H1 (cell line): ENCODE results near the gene NOG. TPM values are rescaled to one million over a fixed set of nuclear protein-coding genes. Genes with fewer than 3 reads are reported as not detected.

ENCODE experiments used
- CTCF ChIA-PET: fragments of 300-600 bp; sonication (Branson Sonifier 250); formaldehyde crosslinking; loops from one replicate; lab custom pipeline; 2021; ENCODE audit not compliant: partially characterized antibody; lab: Charles Lee
- POLR2A ChIA-PET: fragments of 300-600 bp; sonication (Branson Sonifier 250); formaldehyde crosslinking; loops from one replicate; lab custom pipeline; 2021; ENCODE audit warnings: inconsistent platforms; ENCODE audit not compliant: partially characterized antibody; lab: Charles Lee
- DNase-seq, 2 experiments: peaks; one replicate each; pipeline versions ENCODE4 v3.0.0 to v3.0.0-alpha.2; 2010 to 2022; ENCODE audit warnings: low spot score in 2 of 2, low read depth in 1 of 2, mixed read lengths in 1 of 2
- FAIRE-seq: peaks from 2 replicates; lab custom pipeline; 2011; peaks lifted over from hg19 to GRCh38; lab: Jason Lieb, UNC
- H2AFZ ChIP-seq: 2 replicates; pipeline ENCODE4 v1.8.1; 2012; ENCODE audit warnings: low read length, inconsistent platforms
- H2AK5ac ChIP-seq: 2 replicates; pipeline ENCODE4 v1.6.1; 2013; ENCODE audit warnings: low read depth, low read length
- H2BK120ac ChIP-seq: replicated peaks from 2 replicates; pipeline ENCODE3; 2013; ENCODE audit warnings: low read depth, low read length, inconsistent platforms
- H2BK12ac ChIP-seq: 2 replicates; pipeline ENCODE4 v1.6.1; 2013; ENCODE audit warnings: low read depth, low read length
- H2BK15ac ChIP-seq: 2 replicates; pipeline ENCODE4 v1.6.1; 2013; ENCODE audit warnings: low read length
- H2BK20ac ChIP-seq: 2 replicates; pipeline ENCODE4 v1.6.1; 2013; ENCODE audit warnings: low read length
- H2BK5ac ChIP-seq: 2 replicates; pipeline ENCODE4 v1.6.1; 2013; ENCODE audit warnings: low read depth, low read length
- H3K14ac ChIP-seq: 2 replicates; pipeline ENCODE4 v1.6.1; 2013; ENCODE audit warnings: inconsistent platforms; ENCODE audit not compliant: insufficient read length
- H3K18ac ChIP-seq: 2 replicates; pipeline ENCODE4 v1.6.1; 2013; ENCODE audit warnings: low read length; ENCODE audit errors: extremely low read depth
- H3K23ac ChIP-seq: 2 replicates; pipeline ENCODE4 v1.6.1; 2013; ENCODE audit warnings: inconsistent platforms; ENCODE audit not compliant: insufficient read length
- H3K23me2 ChIP-seq: 2 replicates; pipeline ENCODE4 v1.6.1; 2013; ENCODE audit warnings: low read depth, low read length
- H3K27ac ChIP-seq: 2 replicates; pipeline ENCODE4 v1.6.1; 2011; ENCODE audit warnings: low read depth, low read length, inconsistent platforms
- H3K27me3 ChIP-seq, 4 experiments: replicated peaks in 1 of 4; 1 replicate in 1 of 4; 2 replicates in 3 of 4; pipeline versions ENCODE4 v1.6.1 to v1.8.1; 2011 to 2013; ENCODE audit warnings: low read length in 3 of 4, mild to moderate bottlenecking in 3 of 4, inconsistent platforms in 2 of 4, mixed read lengths in 2 of 4, moderate library complexity in 1 of 4; ENCODE audit not compliant: control insufficient read depth in 3 of 4, insufficient read depth in 3 of 4; ENCODE audit errors: extremely low read depth in 1 of 4
- H3K36me3 ChIP-seq, 4 experiments: 2 replicates each; pipeline versions ENCODE4 v1.6.1 to v1.8.1; 2011 to 2013; ENCODE audit warnings: mild to moderate bottlenecking in 4 of 4, low read length in 3 of 4, moderate library complexity in 2 of 4, control low read depth in 1 of 4, inconsistent platforms in 1 of 4; ENCODE audit not compliant: insufficient read depth in 4 of 4, control insufficient read depth in 2 of 4
- H3K4ac ChIP-seq: replicated peaks from 2 replicates; pipeline ENCODE3; 2013; ENCODE audit warnings: low read length, low read depth, mixed read lengths, inconsistent platforms; ENCODE audit not compliant: insufficient read length
- H3K4me1 ChIP-seq, 4 experiments: replicated peaks in 1 of 4; 1 replicate in 1 of 4; 2 replicates in 3 of 4; pipeline versions ENCODE4 v1.6.1 to v1.8.1; 2011 to 2013; ENCODE audit warnings: low read length in 3 of 4, inconsistent platforms in 2 of 4, mixed read lengths in 1 of 4; ENCODE audit not compliant: insufficient read depth in 4 of 4, control insufficient read depth in 3 of 4
- H3K4me2 ChIP-seq, 2 experiments: 2 replicates each; pipeline versions ENCODE4 v1.6.1 to v1.8.1; 2011 to 2013; ENCODE audit warnings: low read depth in 2 of 2, low read length in 2 of 2, control low read depth in 1 of 2, inconsistent platforms in 1 of 2, mild to moderate bottlenecking in 1 of 2; ENCODE audit not compliant: insufficient read depth in 1 of 2
- H3K4me3 ChIP-seq, 4 experiments: fragments of 200-600, 300-600 bp in 1 of 4; sonication (generic), shearing (Covaris generic), sonication (Bioruptor Twin) in 1 of 4; 2 replicates each; pipeline versions ENCODE4 v1.5.1 to v1.8.1; 2011 to 2016; ENCODE audit warnings: low read length in 4 of 4, low read depth in 3 of 4, control low read depth in 2 of 4, inconsistent platforms in 2 of 4, mild to moderate bottlenecking in 2 of 4, mixed read lengths in 1 of 4, moderate library complexity in 1 of 4; ENCODE audit not compliant: insufficient read depth in 2 of 4; ENCODE audit errors: extremely low read depth in 1 of 4
- H3K56ac ChIP-seq: replicated peaks from 2 replicates; pipeline ENCODE3; 2013; ENCODE audit warnings: low read depth, mild to moderate bottlenecking, mixed read lengths, low read length, inconsistent platforms; ENCODE audit not compliant: insufficient read length
- H3K79me1 ChIP-seq: 2 replicates; pipeline ENCODE4 v1.6.1; 2013; ENCODE audit warnings: low read depth, low read length, control low read depth
- H3K79me2 ChIP-seq, 2 experiments: 2 replicates each; pipeline versions ENCODE4 v1.6.1 to v1.8.1; 2012 to 2013; ENCODE audit warnings: low read length in 2 of 2, mild to moderate bottlenecking in 2 of 2, inconsistent platforms in 1 of 2; ENCODE audit not compliant: insufficient read depth in 2 of 2, control insufficient read depth in 1 of 2
- H3K9ac ChIP-seq, 4 experiments: replicated peaks in 1 of 4; 1 replicate in 1 of 4; 2 replicates in 3 of 4; pipeline versions ENCODE4 v1.6.1 to v1.8.1; 2011 to 2013; ENCODE audit warnings: low read depth in 3 of 4, low read length in 3 of 4, control low read depth in 2 of 4, mild to moderate bottlenecking in 2 of 4, moderate library complexity in 2 of 4, inconsistent platforms in 1 of 4; ENCODE audit errors: extremely low read depth in 1 of 4
- H3K9me3 ChIP-seq, 2 experiments: 2 replicates each; pipeline versions ENCODE4 v1.6.1 to v1.8.1; 2012 to 2013; ENCODE audit warnings: mild to moderate bottlenecking in 2 of 2, moderate library complexity in 2 of 2, control low read depth in 1 of 2, inconsistent platforms in 1 of 2, low read depth in 1 of 2, low read length in 1 of 2, mixed read lengths in 1 of 2; ENCODE audit not compliant: insufficient read depth in 2 of 2
- H4K20me1 ChIP-seq, 2 experiments: replicated peaks in 1 of 2; 2 replicates each; pipeline versions ENCODE3 to v1.8.1; 2011 to 2013; ENCODE audit warnings: inconsistent platforms in 2 of 2, low read length in 2 of 2, mild to moderate bottlenecking in 1 of 2; ENCODE audit not compliant: insufficient read depth in 2 of 2, control insufficient read depth in 1 of 2
- H4K5ac ChIP-seq: 2 replicates; pipeline ENCODE4 v1.6.1; 2013; ENCODE audit warnings: low read length, low read depth, mixed read lengths, inconsistent platforms; ENCODE audit not compliant: insufficient read length
- H4K8ac ChIP-seq: 2 replicates; pipeline ENCODE4 v1.8.0; 2013; ENCODE audit warnings: mild to moderate bottlenecking, moderate library complexity, low read length, inconsistent platforms; ENCODE audit not compliant: insufficient read depth; ENCODE audit errors: extremely low read depth
- H4K91ac ChIP-seq: replicated peaks from 2 replicates; pipeline ENCODE3; 2013; ENCODE audit warnings: low read length, mixed read lengths, inconsistent platforms; ENCODE audit not compliant: insufficient read length
- CEBPB ChIP-seq: IDR thresholded peaks from 2 replicates; pipeline ENCODE4 v1.6.1; 2012; ENCODE audit warnings: low read depth, low read length
- CHD1 ChIP-seq: IDR thresholded peaks from 2 replicates; pipeline ENCODE4 v1.6.1; 2012; ENCODE audit warnings: low read depth, low read length, improper control_type of control experiment
- CREB1 ChIP-seq: IDR thresholded peaks from 2 replicates; pipeline ENCODE4 v1.6.1; 2012; ENCODE audit warnings: inconsistent platforms
- EZH2 ChIP-seq: fragments of 200-600 bp; sonication (generic); IDR thresholded peaks from 2 replicates; pipeline ENCODE4 v1.7.1; 2012; ENCODE audit warnings: low read depth, mild to moderate bottlenecking, moderate library complexity, low read length, inconsistent platforms; ENCODE audit not compliant: severe bottlenecking
- HDAC6 ChIP-seq: IDR thresholded peaks from one replicate; pipeline ENCODE4 v1.7.1; 2012; ENCODE audit warnings: low read depth, mild to moderate bottlenecking, inconsistent platforms, low read length, moderate library complexity
- RAD21 ChIP-seq, 2 experiments: IDR thresholded peaks in 1 of 2; conservative IDR thresholded peaks in 1 of 2; 2 replicates each; pipeline ENCODE4 v1.6.1; 2011; ENCODE audit warnings: low read depth in 2 of 2, low read length in 2 of 2, improper control_type of control experiment in 1 of 2, inconsistent platforms in 1 of 2, mild to moderate bottlenecking in 1 of 2, moderate library complexity in 1 of 2
- RNF2 ChIP-seq: fragments of 200-900, 300-1000 bp; sonication (generic); IDR thresholded peaks from 2 replicates; pipeline ENCODE4 v1.7.1; 2016; ENCODE audit warnings: borderline replicate concordance, low read depth, mild to moderate bottlenecking, antibody characterized with exemption, low read length; ENCODE audit not compliant: poor library complexity, severe bottlenecking; ENCODE audit errors: missing control alignments
- SIRT6 ChIP-seq: IDR thresholded peaks from one replicate; pipeline ENCODE4 v1.7.1; 2012; ENCODE audit warnings: low read length, inconsistent platforms
- SP4 ChIP-seq: IDR thresholded peaks from 2 replicates; pipeline ENCODE4 v1.6.1; 2012; ENCODE audit warnings: low read length, inconsistent platforms
- ZNF274 ChIP-seq: IDR thresholded peaks from 2 replicates; pipeline ENCODE4 v1.7.0; 2012; ENCODE audit warnings: low read length, borderline replicate concordance; ENCODE audit errors: extremely low read depth
- WGBS, 2 experiments: shearing (Covaris generic) in 1 of 2; methylation state at CpG; one replicate each; pipeline versions ENCODE4 v1.1.6 to v1.1.7; 2013 to 2015; ENCODE audit warnings: low lambda C conversion rate in 2 of 2, mixed read lengths in 2 of 2, inconsistent platforms in 1 of 2, low coverage in 1 of 2, missing lambda C conversion rate in 1 of 2; ENCODE audit not compliant: insufficient replicate concordance in 2 of 2, insufficient coverage in 1 of 2, insufficient read length in 1 of 2; ENCODE audit errors: extremely low coverage in 1 of 2, missing lambda C conversion rate in 1 of 2; 5-methylcytosine and 5-hydroxymethylcytosine counted together
- polyA plus RNA-seq, 7 experiments: library from polyadenylated mRNA; depleted of rRNA in 3 of 7; stranded (reverse) in 5 of 7; unstranded in 2 of 7; fragments of >200 nt in 5 of 7; fragments of 200-250 nt in 2 of 7; gene quantifications; 1 replicate in 5 of 7; 2 replicates in 1 of 7; 4 replicates in 1 of 7; pipeline versions ENCODE4 v1.2.1 to v1.2.3, GENCODE V29; 2011 to 2013; ENCODE audit warnings: missing spikeins in 2 of 7, mixed read lengths in 2 of 7
- total RNA-seq: library from RNA; stranded (reverse); fragmentation: NEBNext Ultra II Directional; extraction: Animal tissue kit (Norgen Biotek cat#: 25700); gene quantifications from 2 replicates; pipeline ENCODE4 v1.2.1, GENCODE V29; 2021
- TF ChIP-seq, protein P1 (sequence below), 3 experiments: IDR thresholded peaks; 1 replicate in 2 of 3; 2 replicates in 1 of 3; pipeline versions ENCODE4 v1.5.1 to v1.6.1; 2011; ENCODE audit warnings: low read length in 3 of 3, mild to moderate bottlenecking in 3 of 3, inconsistent platforms in 2 of 3, low read depth in 1 of 3, moderate library complexity in 1 of 3; ENCODE audit not compliant: insufficient read depth in 1 of 3; ENCODE audit errors: control extremely low read depth in 1 of 3

NOG gene
- total and polyA plus RNA-seq, 2 of the 8 experiments (the other 6 are each of a cell fraction or from before 2014, with no cell fraction given), result 0.35 TPM

DNA sequence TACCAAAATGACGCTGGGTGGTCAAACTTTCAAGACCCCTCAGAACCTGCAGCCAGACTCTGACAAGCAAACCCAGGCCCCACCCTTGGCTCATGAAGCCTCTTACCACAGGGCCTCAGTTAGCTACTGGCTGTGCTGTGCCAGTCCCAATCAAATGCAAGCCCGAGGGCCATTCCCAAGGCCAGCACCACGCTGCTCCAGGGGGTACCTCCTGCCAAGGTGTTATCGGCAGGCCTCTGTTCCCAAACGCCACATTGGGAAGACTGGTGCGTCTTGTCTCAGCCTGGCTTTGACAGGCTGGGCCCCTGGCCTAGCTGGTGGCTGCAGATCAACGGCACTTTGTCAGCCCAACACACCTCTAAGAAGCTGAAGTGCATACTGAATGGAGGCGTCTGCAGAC lies 35.8 kb upstream of the NOG start:
- Histone ChIP-seq H3K27me3 (no peaks in the 10 kb centered on the region), H4K91ac (no peak overlapping the region), H2AK5ac (no peak overlapping the region), H3K4me1 (0 out of 7 replicates have a peak, but pooled peaks cover 0 to 2% (median 0%) of the 10 kb centered on the region in 4 experiments), H2BK120ac (no peak overlapping the region), H3K14ac (no peak overlapping the region), H3K4me3 (no peak overlapping the region), H3K23ac (no peak overlapping the region), H3K18ac (no peak overlapping the region), H2BK20ac (no peak overlapping the region), H3K79me2 (no peaks in the 10 kb centered on the region), H4K5ac (no peak overlapping the region), H3K79me1 (no peaks in the 10 kb centered on the region), H3K9me3 (0 out of 4 replicates have a peak, but pooled peaks cover 0 to 2% of the 10 kb centered on the region in 2 experiments), H4K8ac (no peak overlapping the region), H3K56ac (no peak overlapping the region), H2BK5ac (no peak overlapping the region), H3K27ac (no peak overlapping the region), H3K4ac (no peak overlapping the region), H4K20me1 (no peaks in the 10 kb centered on the region), H3K23me2 (no peaks in the 10 kb centered on the region), H2BK15ac (no peak overlapping the region), H3K36me3 (no peaks in the 10 kb centered on the region), H2BK12ac (no peak overlapping the region), H2AFZ (no peak overlapping the region), H3K9ac (no peak overlapping the region), H3K4me2 (no peak overlapping the region)
- FAIRE-seq (no peak), DNase-seq (no peak)
- ChIA-PET POLR2A (no interaction called here), CTCF (interaction anchor here (1.1 to 2.5 kb wide), 2 partner anchors 14 to 166 kb away, joined by 3 to 6 read pairs; no protein-coding TSS in a partner anchor)
- TF ChIP-seq SIRT6, result no peak
- TF ChIP-seq, protein P1, sequence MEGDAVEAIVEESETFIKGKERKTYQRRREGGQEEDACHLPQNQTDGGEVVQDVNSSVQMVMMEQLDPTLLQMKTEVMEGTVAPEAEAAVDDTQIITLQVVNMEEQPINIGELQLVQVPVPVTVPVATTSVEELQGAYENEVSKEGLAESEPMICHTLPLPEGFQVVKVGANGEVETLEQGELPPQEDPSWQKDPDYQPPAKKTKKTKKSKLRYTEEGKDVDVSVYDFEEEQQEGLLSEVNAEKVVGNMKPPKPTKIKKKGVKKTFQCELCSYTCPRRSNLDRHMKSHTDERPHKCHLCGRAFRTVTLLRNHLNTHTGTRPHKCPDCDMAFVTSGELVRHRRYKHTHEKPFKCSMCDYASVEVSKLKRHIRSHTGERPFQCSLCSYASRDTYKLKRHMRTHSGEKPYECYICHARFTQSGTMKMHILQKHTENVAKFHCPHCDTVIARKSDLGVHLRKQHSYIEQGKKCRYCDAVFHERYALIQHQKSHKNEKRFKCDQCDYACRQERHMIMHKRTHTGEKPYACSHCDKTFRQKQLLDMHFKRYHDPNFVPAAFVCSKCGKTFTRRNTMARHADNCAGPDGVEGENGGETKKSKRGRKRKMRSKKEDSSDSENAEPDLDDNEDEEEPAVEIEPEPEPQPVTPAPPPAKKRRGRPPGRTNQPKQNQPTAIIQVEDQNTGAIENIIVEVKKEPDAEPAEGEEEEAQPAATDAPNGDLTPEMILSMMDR (IDR thresholded peaks at IDR 0.05; ENCODE audit: control extremely low read depth in 1 of 3, insufficient read depth in 1 of 3, low read depth in 1 of 3, low read length in 3 of 3), result no peak
- no peak for TF ChIP-seq RNF2
- no peak for TF ChIP-seq ZNF274
- no peak for TF ChIP-seq CEBPB
- TF ChIP-seq HDAC6, result no peak
- no peak for TF ChIP-seq SP4
- no peak for TF ChIP-seq CREB1
- no peak for TF ChIP-seq CHD1
- no peak for TF ChIP-seq EZH2
- TF ChIP-seq RAD21 (IDR thresholded peaks at IDR 0.05 in 1 of 2, conservative IDR thresholded peaks at IDR 0.05 in 1 of 2; ENCODE audit: low read depth in 2 of 2, low read length in 2 of 2), result no peak
- 91% methylated on average over 8 of the region's 8 CpGs; no CpG with 5 or more reads in 1 of the 2 experiments for WGBS, 2 experiments
